ENCODE data around the gene NCF2. TPM values are rescaled to one million over a fixed set of nuclear protein-coding genes. Genes with fewer than 3 reads are reported as not detected.

The NCF2 gene
- total and polyA plus RNA-seq, 4 donors: 1.2 to 15.1 (median 7.5) TPM

- no peak for TF ChIP-seq NR2F2 (IDR thresholded peaks at IDR 0.05)
- no peak for TF ChIP-seq HNF4G (IDR thresholded peaks at IDR 0.05)
- TF ChIP-seq GABPA (IDR thresholded peaks at IDR 0.05 in 1 of 2, conservative IDR thresholded peaks at IDR 0.05 in 1 of 2): no peak
- TF ChIP-seq ZBTB33 (IDR thresholded peaks at IDR 0.05): no peak
- TF ChIP-seq YY1 (IDR thresholded peaks at IDR 0.05): no peak
- no peak for TF ChIP-seq SP1 (IDR thresholded peaks at IDR 0.05)
- no peak for TF ChIP-seq MAX (IDR thresholded peaks at IDR 0.05)
- no peak for TF ChIP-seq EGR1 (IDR thresholded peaks at IDR 0.05; ENCODE audit: low read depth in 2 of 2)
- TF ChIP-seq ATF3 (IDR thresholded peaks at IDR 0.05): no peak
- no peak overlapping the region for H3K27ac ChIP-seq (ENCODE audit: low read depth in 1 of 2, low read length in 2 of 2)
- H3K4me1 ChIP-seq (ENCODE audit: control insufficient read depth in 4 of 4, insufficient read depth in 4 of 4, low read length in 3 of 4): peaks cover 0 to 18% (median 12%) of the 10 kb centered on the region in 4 donors
- H3K9ac ChIP-seq (ENCODE audit: low read depth in 1 of 2, low read length in 2 of 2): no peak overlapping the region
- no peaks in the 10 kb centered on the region for H3K27me3 ChIP-seq (ENCODE audit: control insufficient read depth in 4 of 4, insufficient read depth in 4 of 4, low read length in 3 of 4)
- H3K36me3 ChIP-seq (ENCODE audit: control insufficient read depth in 4 of 4, insufficient read depth in 3 of 4, low read depth in 1 of 4, low read length in 3 of 4): peaks cover 0 to 4% (median 1%) of the 10 kb centered on the region in 4 donors
- no peak for DNase-seq (ENCODE audit: low spot score)
- whole genome bisulfite sequencing: 71% methylated on average over 1 of the region's 1 CpG
- no peaks in the 10 kb centered on the region for H3K9me3 ChIP-seq (ENCODE audit: control insufficient read depth in 4 of 4, low read length in 3 of 4)
- H3K4me3 ChIP-seq (ENCODE audit: low read depth in 1 of 3, low read length in 3 of 3): no peak overlapping the region
Observed at GRCh38 chr1:183622013-183622412, 31.8 kb upstream of the NCF2 start.

- Histone ChIP-seq H3K27ac (ENCODE audit: low read depth in 1 of 2, low read length in 2 of 2) (no peak overlapping the region), H3K9me3 (ENCODE audit: control insufficient read depth in 4 of 4, low read length in 3 of 4) (no peaks in the 10 kb centered on the region), H3K9ac (ENCODE audit: low read depth in 1 of 2, low read length in 2 of 2) (no peak overlapping the region), H3K36me3 (ENCODE audit: control insufficient read depth in 4 of 4, insufficient read depth in 3 of 4, low read depth in 1 of 4, low read length in 3 of 4) (peaks cover 0 to 4% (median 1%) of the 10 kb centered on the region in 4 donors), H3K27me3 (ENCODE audit: control insufficient read depth in 4 of 4, insufficient read depth in 4 of 4, low read length in 3 of 4) (no peaks in the 10 kb centered on the region), H3K4me1 (ENCODE audit: control insufficient read depth in 4 of 4, insufficient read depth in 4 of 4, low read length in 3 of 4) (peaks cover 0 to 5% (median 3%) of the 10 kb centered on the region in 4 donors), H3K4me3 (ENCODE audit: low read depth in 1 of 3, low read length in 3 of 3) (no peak overlapping the region)
- TF ChIP-seq FOXA1 (IDR thresholded peaks at IDR 0.05) (no peak), RXRA (IDR thresholded peaks at IDR 0.05) (no peak), TAF1 (conservative IDR thresholded peaks at IDR 0.05) (no peak), JUND (IDR thresholded peaks at IDR 0.05) (no peak), ATF3 (IDR thresholded peaks at IDR 0.05) (no peak), CTCF (IDR thresholded peaks at IDR 0.05; ENCODE audit: low read depth, low read length, missing input control) (no peak), GABPA (IDR thresholded peaks at IDR 0.05 in 1 of 2, conservative IDR thresholded peaks at IDR 0.05 in 1 of 2) (no peak), REST (IDR thresholded peaks at IDR 0.05) (no peak), SP1 (IDR thresholded peaks at IDR 0.05) (no peak), RAD21 (IDR thresholded peaks at IDR 0.05) (no peak), MAX (IDR thresholded peaks at IDR 0.05) (no peak), HNF4A (conservative IDR thresholded peaks at IDR 0.05) (no peak), EGR1 (IDR thresholded peaks at IDR 0.05; ENCODE audit: low read depth in 2 of 2) (no peak), HNF4G (IDR thresholded peaks at IDR 0.05) (no peak), ZBTB33 (IDR thresholded peaks at IDR 0.05) (no peak), NR2F2 (IDR thresholded peaks at IDR 0.05) (no peak), YY1 (IDR thresholded peaks at IDR 0.05) (no peak), FOXA2 (IDR thresholded peaks at IDR 0.05) (no peak)
- no peak for DNase-seq (ENCODE audit: low spot score)
- 91% methylated on average over 2 of the region's 2 CpGs for WGBS
Observed at GRCh38 chr1:183620311-183620710, 30.1 kb upstream of the NCF2 start.
